Mesodermal cell (in vitro differentiated cells): ENCODE data around the gene GTF3C2.
"Not testable (repeated sequence)": the region's sequence is repeated elsewhere in the genome, so short reads cannot be mapped to it uniquely, and the experiment has no call there.

Experiments
- H3K27ac ChIP-seq: 2 replicates; pipeline ENCODE4 v1.7.0; 2013; ENCODE audit warnings: mild to moderate bottlenecking, low read depth, low read length, moderate library complexity; ENCODE audit not compliant: severe bottlenecking
- H3K36me3 ChIP-seq: 2 replicates; pipeline ENCODE4 v1.7.1; 2013; ENCODE audit warnings: mild to moderate bottlenecking, low read length, moderate library complexity; ENCODE audit not compliant: control insufficient read depth, insufficient read depth
- H3K4me1 ChIP-seq: one replicate; pipeline ENCODE4 v1.7.1; 2013; ENCODE audit warnings: mild to moderate bottlenecking, low read length; ENCODE audit not compliant: insufficient read depth, control insufficient read depth, poor library complexity, severe bottlenecking
- H3K4me3 ChIP-seq: 2 replicates; pipeline ENCODE4 v1.7.0; 2013; ENCODE audit warnings: low read length, control low read depth, mild to moderate bottlenecking; ENCODE audit not compliant: insufficient read depth, poor library complexity, severe bottlenecking; ENCODE audit errors: extremely low read depth
- H3K9me3 ChIP-seq: 2 replicates; pipeline ENCODE4 v1.7.1; 2013; ENCODE audit warnings: mild to moderate bottlenecking, low read length, moderate library complexity; ENCODE audit not compliant: control insufficient read depth
- WGBS, 2 experiments: methylation state at CpG; one replicate each; pipeline ENCODE4 v1.1.5; 2013; ENCODE audit warnings: missing lambda C conversion rate in 2 of 2; ENCODE audit not compliant: insufficient coverage in 2 of 2; 5-methylcytosine and 5-hydroxymethylcytosine counted together

Gene GTF3C2

DNA sequence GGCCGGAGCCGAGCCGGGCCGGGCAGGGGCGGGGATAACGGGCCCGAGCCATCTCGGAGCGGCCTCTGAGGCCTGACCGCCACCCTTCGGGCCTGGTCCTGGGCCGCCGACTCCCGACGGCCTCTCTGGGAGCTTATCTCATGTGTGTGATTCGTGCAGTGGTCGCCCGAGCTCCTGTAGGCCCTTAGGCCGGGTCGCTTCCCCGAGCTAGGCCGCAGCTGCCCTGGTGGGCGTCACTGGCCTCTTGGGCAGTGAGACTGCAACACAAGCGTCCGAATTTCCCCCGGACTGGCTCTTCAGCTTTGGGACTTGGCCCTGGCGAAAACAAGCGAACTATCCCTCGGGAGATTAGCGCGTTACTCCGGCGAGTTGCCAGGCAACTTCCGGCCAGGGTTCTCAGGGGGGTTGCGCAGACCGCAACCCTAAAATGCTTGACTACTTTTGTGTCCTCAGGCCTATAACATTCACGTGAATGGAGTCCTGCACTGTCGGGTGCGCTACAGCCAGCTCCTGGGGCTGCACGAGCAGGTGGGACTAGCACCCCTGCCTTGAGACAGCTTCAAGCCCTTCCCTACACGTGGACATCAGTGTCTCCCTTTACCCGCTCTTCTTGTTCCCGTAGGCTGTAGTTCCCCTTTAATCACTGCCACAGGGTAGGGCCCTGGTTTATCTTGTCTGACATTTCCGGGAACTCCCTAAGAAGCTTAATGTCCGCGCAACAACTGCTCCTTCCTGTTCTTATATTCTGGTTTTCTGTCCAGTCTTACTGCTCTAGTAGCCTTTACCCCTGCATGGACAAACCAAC is 14.5 kb upstream of the GTF3C2 start:
- H3K9me3 ChIP-seq, result no peaks in the 10 kb centered on the region
- peaks cover 72% of the 10 kb centered on the region for H3K36me3 ChIP-seq
- WGBS, 2 experiments, result 5 to 6% methylated on average over 45 to 46 of the region's 46 CpGs

DNA sequence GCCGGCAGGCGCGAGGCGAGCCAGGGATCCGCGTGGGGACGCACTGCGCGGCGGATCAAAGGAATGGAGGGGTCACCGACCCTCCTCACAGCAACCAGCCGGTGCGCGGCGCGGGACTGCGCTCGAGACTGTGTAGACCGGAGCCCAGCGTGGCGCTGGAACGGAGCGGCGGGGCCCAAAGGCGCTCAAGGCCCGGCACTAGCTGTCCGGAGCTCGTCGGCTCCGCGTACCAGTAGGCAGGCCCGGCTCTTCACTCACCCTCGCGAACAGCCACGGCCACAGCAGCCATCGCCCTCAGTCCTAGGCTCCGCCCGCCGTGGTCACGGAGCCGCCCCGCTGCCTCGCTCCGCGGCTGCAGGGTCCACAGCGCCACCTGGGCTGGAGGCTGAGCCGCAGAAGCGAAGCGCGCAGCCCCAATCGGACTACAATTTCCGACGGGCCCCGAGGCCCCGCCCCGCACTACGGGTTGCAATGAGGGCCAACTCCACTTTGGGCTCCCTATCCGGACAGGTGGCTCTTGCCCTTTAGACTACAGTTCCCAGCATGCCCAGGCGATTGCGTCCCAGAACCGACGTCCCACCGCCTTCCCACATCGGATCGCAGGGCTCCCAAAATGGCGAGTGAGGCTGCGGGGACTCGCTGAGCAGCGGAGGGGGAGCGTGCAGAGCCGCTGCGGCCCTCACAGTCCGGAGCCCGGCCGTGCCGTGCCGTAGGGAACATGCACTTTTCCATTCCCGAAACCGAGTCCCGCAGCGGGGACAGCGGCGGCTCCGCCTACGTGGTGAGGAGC is 13.7 kb upstream of the GTF3C2 start, which contains the start of the genes EIF2B4 and SNX17:
TSS of gene EIF2B4 (minus strand) at position 313 of the 790 bp plus-strand sequence. CDS start at position 289, 24 bp downstream.
TSS of gene SNX17 (plus strand) at position 591 of the 790 bp plus-strand sequence. CDS start at position 719, 128 bp downstream.
- peaks cover 6% of the 10 kb centered on the region for H3K4me1 ChIP-seq
- no peaks in the 10 kb centered on the region for H3K9me3 ChIP-seq
- peak within 1 kb of the TSS; percentile 97 for H3K4me3 ChIP-seq
- WGBS, 2 experiments, result 0% methylated on average over 70 to 85 of the region's 85 CpGs
- peak within 1 kb of the TSS; percentile 78 for H3K27ac ChIP-seq
- peaks cover 72% of the 10 kb centered on the region for H3K36me3 ChIP-seq

More for the DNA sequence above, 14.5 kb upstream of the GTF3C2 start:
- peak overlapping the region; percentile 97 for H3K4me3 ChIP-seq
- H3K4me1 ChIP-seq, result peaks cover 6% of the 10 kb centered on the region
- peak overlapping the region; percentile 78 for H3K27ac ChIP-seq

DNA sequence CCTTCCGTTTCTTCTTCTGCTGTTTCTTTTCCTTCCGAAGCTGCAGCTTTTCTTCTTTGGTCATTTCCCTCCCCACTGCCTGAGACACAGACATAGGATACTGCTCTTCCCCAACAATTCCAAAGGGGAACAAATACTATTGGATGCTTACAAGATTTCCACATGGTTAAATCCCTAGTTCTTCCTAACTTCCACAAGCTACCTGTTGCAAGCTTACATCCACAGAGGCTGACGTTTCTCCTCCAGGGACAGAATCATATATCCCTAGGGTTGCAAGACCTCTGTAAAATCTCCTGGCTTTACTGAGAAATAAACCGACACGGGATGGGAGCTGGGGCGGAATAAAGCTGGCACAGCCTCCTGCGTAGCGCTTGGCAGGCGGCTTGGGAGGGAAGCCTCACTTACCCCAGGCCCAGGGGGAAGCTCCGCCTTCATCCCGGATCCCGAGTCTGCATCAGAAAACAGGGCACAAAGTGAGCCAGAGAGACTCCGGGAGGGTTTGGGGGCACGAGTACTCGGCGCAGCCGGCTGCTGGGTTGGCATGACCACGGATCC is 13.0 kb upstream of the GTF3C2 start:
- no peaks in the 10 kb centered on the region for H3K9me3 ChIP-seq
- H3K4me3 ChIP-seq, result peak overlapping the region; percentile 97
- H3K27ac ChIP-seq, result peak overlapping the region; percentile 76
- peaks cover 6% of the 10 kb centered on the region for H3K4me1 ChIP-seq
- 2 to 6% methylated on average over 17 to 18 of the region's 18 CpGs for WGBS, 2 experiments
- peaks cover 72% of the 10 kb centered on the region for H3K36me3 ChIP-seq

DNA sequence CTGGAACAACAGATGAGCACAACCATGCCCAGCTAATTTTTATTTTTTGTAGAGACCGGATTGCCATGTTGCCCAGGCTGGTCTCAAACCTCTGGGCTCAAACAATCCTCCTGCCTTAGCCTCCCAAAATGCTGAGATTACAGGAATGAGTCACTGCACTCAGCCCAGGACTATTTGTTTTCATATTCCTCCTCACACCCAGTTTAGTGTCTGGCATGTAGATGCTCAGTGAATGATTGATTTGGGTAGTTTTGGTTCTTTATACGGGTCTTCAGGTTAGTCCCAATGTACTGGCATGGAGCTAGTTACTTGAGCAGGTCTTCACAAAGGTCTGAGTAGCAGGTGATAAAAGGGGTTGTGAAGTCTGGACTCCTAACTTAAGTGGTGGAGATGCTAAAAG is 7.4 kb upstream of the GTF3C2 start:
- Histone ChIP-seq H3K4me3 (no peak overlapping the region), H3K4me1 (no peaks in the 10 kb centered on the region), H3K36me3 (peaks cover 75% of the 10 kb centered on the region), H3K27ac (no peak overlapping the region), H3K9me3 (no peaks in the 10 kb centered on the region)
- WGBS, 2 experiments, result 88 to 100% methylated on average over 1 to 2 of the region's 2 CpGs

DNA sequence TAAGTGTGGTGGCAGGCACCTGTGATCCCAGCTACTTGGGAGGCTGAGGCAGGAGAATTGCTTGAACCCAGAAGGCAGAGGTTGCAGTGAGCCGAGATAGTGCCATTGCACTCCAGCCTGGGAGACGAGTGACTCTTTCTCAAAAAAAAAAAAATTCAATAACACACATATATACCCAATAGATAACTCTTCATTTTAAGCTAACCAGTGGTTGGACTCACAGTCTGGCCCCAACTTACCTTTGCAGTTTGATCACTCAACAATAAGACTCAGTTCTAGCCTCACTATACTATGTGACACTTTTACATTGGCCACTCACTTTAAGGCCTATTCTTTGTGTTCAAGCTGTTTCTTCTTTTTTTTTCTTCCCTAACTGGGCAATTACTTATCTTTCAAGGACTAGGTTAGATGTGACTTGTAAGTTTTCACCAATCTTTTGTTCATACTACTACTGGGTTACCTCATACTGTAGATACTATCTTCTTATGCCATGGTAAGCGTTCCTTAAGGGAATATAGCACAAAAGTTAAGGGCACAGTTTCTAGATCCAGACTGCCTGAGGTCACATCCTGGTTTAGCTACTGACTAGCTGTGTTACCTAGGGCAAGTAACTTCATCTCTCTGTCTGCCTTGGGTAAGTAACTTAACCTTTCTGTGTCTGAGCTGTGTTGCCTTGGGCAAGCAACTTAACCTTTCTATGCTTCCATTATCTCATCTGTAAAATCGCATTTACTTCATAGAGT is 6.3 kb upstream of the GTF3C2 start:
- Histone ChIP-seq H3K27ac (no peak overlapping the region), H3K9me3 (peaks cover 8% of the 10 kb centered on the region), H3K4me3 (no peak overlapping the region), H3K4me1 (no peaks in the 10 kb centered on the region), H3K36me3 (peaks cover 70% of the 10 kb centered on the region)
- 92 to 100% methylated on average over 1 to 3 of the region's 4 CpGs for WGBS, 2 experiments

DNA sequence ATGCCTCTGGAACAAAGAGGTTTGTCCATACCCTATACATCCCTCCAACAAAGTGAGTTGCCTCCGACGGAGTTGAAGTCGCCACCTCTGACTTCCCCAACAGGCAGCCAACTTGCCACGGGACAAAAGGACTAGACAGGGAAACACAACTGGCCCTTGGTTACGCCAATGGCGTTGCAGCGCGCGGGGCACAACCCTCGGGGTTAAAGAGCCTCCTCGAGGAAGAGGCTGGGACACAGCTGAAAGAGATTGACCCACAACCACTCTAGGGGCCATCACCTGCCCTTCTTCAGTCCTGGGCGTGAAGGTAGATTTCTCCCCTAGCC is 545 bp downstream of the GTF3C2 start:
- Histone ChIP-seq H3K36me3 (peaks cover 29% of the 10 kb centered on the region), H3K4me1 (peaks cover 13% of the 10 kb centered on the region), H3K27ac (peak overlapping the region; percentile 96), H3K4me3 (peak overlapping the region; percentile 94), H3K9me3 (peaks cover 11% of the 10 kb centered on the region)
- WGBS, 2 experiments, result 0 to 2% methylated on average over 11 to 12 of the region's 12 CpGs

DNA sequence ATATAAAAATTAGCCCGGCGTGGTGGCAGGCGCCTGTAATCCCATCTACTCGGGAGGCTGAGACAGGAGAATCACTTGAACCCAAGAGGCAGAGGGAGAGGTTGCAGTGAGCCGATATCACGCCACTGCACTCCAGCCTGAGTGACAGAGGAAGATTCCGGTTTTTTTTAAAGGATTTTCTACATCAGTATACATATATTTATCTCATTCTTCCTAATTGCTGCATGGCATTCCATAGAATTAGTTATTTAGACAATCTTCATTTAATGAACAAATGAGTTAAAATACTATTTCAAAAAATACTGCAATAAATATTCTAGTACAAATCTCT is 2.0 kb downstream of the GTF3C2 start:
- Histone ChIP-seq H3K36me3 (peaks cover 30% of the 10 kb centered on the region), H3K4me3 (no peak overlapping the region), H3K9me3 (peaks cover 11% of the 10 kb centered on the region), H3K4me1 (peaks cover 13% of the 10 kb centered on the region), H3K27ac (no peak overlapping the region)
- WGBS, 2 experiments, result 88 to 93% methylated on average over 5 of the region's 7 CpGs

DNA sequence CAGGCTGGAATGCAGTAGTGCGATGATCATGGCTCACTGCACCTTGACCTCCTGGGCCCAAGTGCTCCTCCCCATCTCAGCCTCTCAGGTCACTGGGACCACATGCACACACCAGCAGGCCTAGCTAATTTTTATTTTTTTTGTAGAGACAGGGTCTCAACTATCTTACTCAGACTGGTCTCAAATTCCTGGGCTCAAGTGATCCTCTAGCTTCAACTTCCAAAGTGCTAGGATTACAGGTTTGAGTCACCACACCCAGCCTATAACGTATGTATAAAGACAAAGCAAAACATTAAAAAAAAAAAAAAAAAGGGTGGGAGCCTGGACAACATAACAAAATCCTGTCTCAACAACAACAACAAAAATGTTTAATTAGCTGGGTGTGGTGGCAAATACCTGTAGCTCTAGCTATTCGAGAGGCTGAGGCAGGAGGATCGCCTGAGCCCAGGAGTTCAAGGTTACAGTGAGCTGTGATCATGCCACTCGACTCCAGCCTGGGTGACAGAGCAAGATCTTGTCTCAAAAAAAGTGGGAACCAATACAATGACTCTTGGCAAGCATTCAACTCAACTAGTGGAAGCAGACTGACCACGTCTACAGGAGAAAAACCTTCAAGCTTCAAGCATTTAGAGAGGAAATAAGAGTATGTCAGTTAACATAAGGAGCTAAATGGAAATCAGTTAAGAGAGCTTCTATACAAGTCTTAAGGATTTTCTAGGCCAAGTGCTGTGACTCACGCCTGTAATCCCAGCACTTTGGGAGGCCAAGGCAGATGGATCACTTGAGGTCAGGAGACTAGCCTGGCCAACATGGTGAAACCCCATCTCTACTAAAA is 2.6 kb downstream of the GTF3C2 start:
- H3K27ac ChIP-seq, result no peak overlapping the region
- WGBS, 2 experiments, result 88 to 89% methylated on average over 5 to 6 of the region's 7 CpGs
- peaks cover 11% of the 10 kb centered on the region for H3K9me3 ChIP-seq
- no peak overlapping the region for H3K4me3 ChIP-seq
- peaks cover 13% of the 10 kb centered on the region for H3K4me1 ChIP-seq
- peaks cover 32% of the 10 kb centered on the region for H3K36me3 ChIP-seq

DNA sequence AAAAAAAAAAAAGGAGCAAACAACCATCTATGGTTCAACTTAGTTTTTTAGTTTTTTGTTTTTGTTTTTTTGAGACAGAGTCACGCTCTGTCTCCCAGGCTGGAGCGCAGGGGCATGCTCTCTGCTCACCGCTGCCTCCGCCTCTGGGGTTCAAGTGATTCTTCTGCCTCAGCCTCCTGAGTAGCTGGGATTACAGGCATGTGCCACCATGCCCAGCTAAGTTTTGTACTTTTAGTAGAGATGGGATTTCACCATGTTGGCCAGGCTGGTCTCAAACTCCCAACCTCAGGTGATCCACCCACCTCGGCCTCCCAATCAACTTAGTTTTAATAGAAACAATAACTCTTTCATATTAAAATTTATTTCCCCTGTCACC is 3.2 kb downstream of the GTF3C2 start:
- not testable (repeated sequence) for H3K27ac ChIP-seq, H3K4me3 ChIP-seq
- 91 to 98% methylated on average over 4 of the region's 5 CpGs for WGBS, 2 experiments

More for the DNA sequence above, 3.2 kb downstream of the GTF3C2 start:
- Histone ChIP-seq H3K4me1 (peaks cover 13% of the 10 kb centered on the region), H3K36me3 (peaks cover 31% of the 10 kb centered on the region)
- H3K9me3 ChIP-seq, result not testable (repeated sequence)
